GM21381 (cell line): ENCODE results near the gene INAFM2.

Experiments used
- ATAC-seq: cut with Tn5 transposase; IDR thresholded peaks from one replicate; pipeline ENCODE4 v1.9.1; 2021; ENCODE audit warnings: mild to moderate bottlenecking, moderate library complexity; ENCODE audit not compliant: unreplicated experiment

INAFM2 gene

GRCh38 chr15:40305281-40305680 is 18.2 kb upstream of the INAFM2 start:
- ATAC-seq = no peak

- no peak for ATAC-seq
Observed at GRCh38 chr15:40306371-40306770, 17.1 kb upstream of the INAFM2 start.

GRCh38 chr15:40306908-40307307 is 16.6 kb upstream of the INAFM2 start:
- ATAC-seq = no peak

- ATAC-seq = peak; percentile 48
Observed at GRCh38 chr15:40307421-40308211, 15.9 kb upstream of the INAFM2 start, which contains the start of gene PLCB2. Gene PLCB2, minus strand, starts transcription at chr15:40307935. Its CDS starts 263 bp downstream, at chr15:40307672.

GRCh38 chr15:40309344-40309862 is 14.1 kb upstream of the INAFM2 start:
- ATAC-seq = no peak

- no peak for ATAC-seq
Observed at GRCh38 chr15:40310001-40310959, 13.2 kb upstream of the INAFM2 start.

- no peak for ATAC-seq
Observed at GRCh38 chr15:40310993-40311392, 12.5 kb upstream of the INAFM2 start.

GRCh38 chr15:40312370-40313158 is 10.9 kb upstream of the INAFM2 start:
- ATAC-seq = no peak

GRCh38 chr15:40313531-40314398 is 9.7 kb upstream of the INAFM2 start:
- no peak for ATAC-seq

- no peak for ATAC-seq
Observed at GRCh38 chr15:40314723-40315276, 8.7 kb upstream of the INAFM2 start.

- no peak for ATAC-seq
Observed at GRCh38 chr15:40316931-40317330, 6.6 kb upstream of the INAFM2 start.

- ATAC-seq = no peak
Observed at GRCh38 chr15:40317580-40317979, 5.9 kb upstream of the INAFM2 start.

- no peak for ATAC-seq
Observed at GRCh38 chr15:40320409-40320808, 3.1 kb upstream of the INAFM2 start.

- no peak for ATAC-seq
Observed at GRCh38 chr15:40320931-40321371, 2.5 kb upstream of the INAFM2 start.

GRCh38 chr15:40322531-40323238 is 807 bp upstream of the INAFM2 start:
- no peak for ATAC-seq

- ATAC-seq = peak; percentile 10
Observed at GRCh38 chr15:40323953-40324937, 753 bp downstream of the INAFM2 start.

- no peak for ATAC-seq
Observed at GRCh38 chr15:40325188-40325587, 1.7 kb downstream of the INAFM2 start.
